Nephron (organoid): ENCODE measurements around the gene BET1L.

ENCODE experiments used
- H3K27ac Mint-ChIP-seq, 3 experiments: 2 replicates each; pipeline ENCODE4 v1.8.0; 2020; ENCODE audit warnings: mixed read lengths in 3 of 3, mild to moderate bottlenecking in 2 of 3, moderate library complexity in 1 of 3
- H3K27me3 Mint-ChIP-seq: 2 replicates; pipeline ENCODE4 v1.8.0; 2021; ENCODE audit warnings: low read depth, mild to moderate bottlenecking, moderate library complexity, mixed read lengths
- H3K36me3 Mint-ChIP-seq: 2 replicates; pipeline ENCODE4 v1.8.0; 2020; ENCODE audit warnings: low read depth, mixed read lengths
- H3K4me1 Mint-ChIP-seq: 2 replicates; pipeline ENCODE4 v1.8.0; 2020; ENCODE audit warnings: mixed read lengths
- H3K4me3 Mint-ChIP-seq, 3 experiments: 2 replicates each; pipeline ENCODE4 v1.8.0; 2020; ENCODE audit warnings: mild to moderate bottlenecking in 3 of 3, mixed read lengths in 3 of 3, moderate library complexity in 2 of 3
- H3K9me3 Mint-ChIP-seq: 2 replicates; pipeline ENCODE4 v1.8.0; 2020; ENCODE audit warnings: mixed read lengths
- CTCF ChIP-seq, 3 experiments: fragments of 200-600 bp; sonication (generic); IDR thresholded peaks; one replicate each; pipeline ENCODE4 v1.5.0; 2021; ENCODE audit warnings: antibody characterized with exemption in 3 of 3; ENCODE audit not compliant: unreplicated experiment in 3 of 3

The BET1L gene

GRCh38 chr11:210122-210802 lies 3.1 kb upstream of the BET1L start:
- H3K4me3 Mint-ChIP-seq = peak overlapping the region; percentile 96 to 98 (median 96)

GRCh38 chr11:209275-210121 lies 2.3 kb upstream of the BET1L start:
- peak overlapping the region; percentile 59 to 99 (median 74) for H3K27ac Mint-ChIP-seq
- H3K4me3 Mint-ChIP-seq = peak overlapping the region; percentile 96 to 98 (median 96)
- H3K4me1 Mint-ChIP-seq = peaks cover 22% of the 10 kb centered on the region
- TF ChIP-seq CTCF (IDR thresholded peaks at IDR 0.05; ENCODE audit: unreplicated experiment in 3 of 3) = no peak
- peaks cover 29% of the 10 kb centered on the region for H3K36me3 Mint-ChIP-seq
- no peaks in the 10 kb centered on the region for H3K27me3 Mint-ChIP-seq
- H3K9me3 Mint-ChIP-seq = no peaks in the 10 kb centered on the region

More at GRCh38 chr11:210122-210802, 3.1 kb upstream of the BET1L start:
- Mint-ChIP-seq H3K27ac (peak overlapping the region; percentile 20 to 74 (median 25)), H3K4me1 (peaks cover 22% of the 10 kb centered on the region), H3K36me3 (peaks cover 37% of the 10 kb centered on the region), H3K27me3 (no peaks in the 10 kb centered on the region), H3K9me3 (no peaks in the 10 kb centered on the region)
- TF ChIP-seq CTCF (IDR thresholded peaks at IDR 0.05; ENCODE audit: unreplicated experiment in 3 of 3) = no peak

- Mint-ChIP-seq H3K27ac (peak overlapping the region; percentile 59 to 99 (median 63)), H3K4me1 (peaks cover 24% of the 10 kb centered on the region), H3K27me3 (no peaks in the 10 kb centered on the region), H3K36me3 (peaks cover 28% of the 10 kb centered on the region), H3K4me3 (peak overlapping the region; percentile 96 to 98 (median 96)), H3K9me3 (no peaks in the 10 kb centered on the region)
- no peak for TF ChIP-seq CTCF (IDR thresholded peaks at IDR 0.05; ENCODE audit: unreplicated experiment in 3 of 3)
Observed at GRCh38 chr11:208917-209260, 1.7 kb upstream of the BET1L start.

- Mint-ChIP-seq H3K4me3 (peak overlapping the region; percentile 96 to 98 (median 96)), H3K36me3 (peaks cover 29% of the 10 kb centered on the region), H3K9me3 (no peaks in the 10 kb centered on the region), H3K27me3 (no peaks in the 10 kb centered on the region), H3K4me1 (peaks cover 29% of the 10 kb centered on the region), H3K27ac (peak overlapping the region; percentile 98 to 99 (median 99))
- no peak for TF ChIP-seq CTCF (IDR thresholded peaks at IDR 0.05; ENCODE audit: unreplicated experiment in 3 of 3)
Observed at GRCh38 chr11:208181-208916, 1.1 kb upstream of the BET1L start.

- H3K27ac Mint-ChIP-seq = peak overlapping the region; percentile 98 to 99 (median 99)
- TF ChIP-seq CTCF (IDR thresholded peaks at IDR 0.05; ENCODE audit: unreplicated experiment in 3 of 3) = no peak
- peaks cover 34% of the 10 kb centered on the region for H3K4me1 Mint-ChIP-seq
Observed at GRCh38 chr11:207863-208180, 623 bp upstream of the BET1L start.

More at GRCh38 chr11:207863-208180, 623 bp upstream of the BET1L start:
- Mint-ChIP-seq H3K9me3 (no peaks in the 10 kb centered on the region), H3K27me3 (no peaks in the 10 kb centered on the region), H3K4me3 (peak overlapping the region; percentile 96 to 98 (median 96)), H3K36me3 (peaks cover 30% of the 10 kb centered on the region)
